ENCODE results near the gene RIPK1.
"Not testable (repeated sequence)": the region's sequence is repeated elsewhere in the genome, so short reads cannot be mapped to it uniquely, and the experiment has no call there.

- TF ChIP-seq POLR2AphosphoS5 (IDR thresholded peaks at IDR 0.05; ENCODE audit: low read depth, low read length); JUND (IDR thresholded peaks at IDR 0.05): not testable (repeated sequence)
- TF ChIP-seq, protein P1, sequence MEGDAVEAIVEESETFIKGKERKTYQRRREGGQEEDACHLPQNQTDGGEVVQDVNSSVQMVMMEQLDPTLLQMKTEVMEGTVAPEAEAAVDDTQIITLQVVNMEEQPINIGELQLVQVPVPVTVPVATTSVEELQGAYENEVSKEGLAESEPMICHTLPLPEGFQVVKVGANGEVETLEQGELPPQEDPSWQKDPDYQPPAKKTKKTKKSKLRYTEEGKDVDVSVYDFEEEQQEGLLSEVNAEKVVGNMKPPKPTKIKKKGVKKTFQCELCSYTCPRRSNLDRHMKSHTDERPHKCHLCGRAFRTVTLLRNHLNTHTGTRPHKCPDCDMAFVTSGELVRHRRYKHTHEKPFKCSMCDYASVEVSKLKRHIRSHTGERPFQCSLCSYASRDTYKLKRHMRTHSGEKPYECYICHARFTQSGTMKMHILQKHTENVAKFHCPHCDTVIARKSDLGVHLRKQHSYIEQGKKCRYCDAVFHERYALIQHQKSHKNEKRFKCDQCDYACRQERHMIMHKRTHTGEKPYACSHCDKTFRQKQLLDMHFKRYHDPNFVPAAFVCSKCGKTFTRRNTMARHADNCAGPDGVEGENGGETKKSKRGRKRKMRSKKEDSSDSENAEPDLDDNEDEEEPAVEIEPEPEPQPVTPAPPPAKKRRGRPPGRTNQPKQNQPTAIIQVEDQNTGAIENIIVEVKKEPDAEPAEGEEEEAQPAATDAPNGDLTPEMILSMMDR (IDR thresholded peaks at IDR 0.05 in 2 of 3, conservative IDR thresholded peaks at IDR 0.05 in 1 of 3; ENCODE audit: borderline replicate concordance in 1 of 3, insufficient read depth in 1 of 3, low read depth in 2 of 3, low read length in 2 of 3), result not testable (repeated sequence)
Observed at GRCh38 chr6:3054229-3055157, 13.8 kb upstream of the RIPK1 start.

All from HCT116 (cell line).